ENCODE measurements around the gene ANXA3.

Gene ANXA3

GRCh38 chr4:78656968-78657445 lies 105.4 kb downstream of the ANXA3 start:
- no peaks in the 10 kb centered on the region for H3K36me3 Mint-ChIP-seq (ENCODE audit: insufficient read depth)
- no peaks in the 10 kb centered on the region for H3K9me3 Mint-ChIP-seq
- peak overlapping the region; percentile 9 to 36 for H3K4me3 Mint-ChIP-seq
- no peaks in the 10 kb centered on the region for H3K27me3 Mint-ChIP-seq
- peaks cover 13 to 14% of the 10 kb centered on the region in 2 donors for H3K4me1 Mint-ChIP-seq (ENCODE audit: low read depth in 2 of 2)
- peak overlapping the region; percentile 6 to 9 for H3K27ac Mint-ChIP-seq
- no peak for DNase-seq
- no peak for ATAC-seq (replicated peaks)

- no peak overlapping the region for H3K4me3 Mint-ChIP-seq
- H3K9me3 Mint-ChIP-seq = no peaks in the 10 kb centered on the region
- peaks cover 13 to 14% of the 10 kb centered on the region in 2 donors for H3K4me1 Mint-ChIP-seq (ENCODE audit: low read depth in 2 of 2)
- no peaks in the 10 kb centered on the region for H3K36me3 Mint-ChIP-seq (ENCODE audit: insufficient read depth)
- H3K27ac Mint-ChIP-seq = no peak overlapping the region
- peaks cover 7 to 12% of the 10 kb centered on the region in 2 donors for H3K27me3 Mint-ChIP-seq
- ATAC-seq (replicated peaks) (no peak), DNase-seq (no peak)
These were observed 107.7 kb downstream of the ANXA3 start for GRCh38 chr4:78659264-78659663.

GRCh38 chr4:78659665-78660064 lies 108.1 kb downstream of the ANXA3 start:
- Mint-ChIP-seq H3K36me3 (ENCODE audit: insufficient read depth) (no peaks in the 10 kb centered on the region), H3K27me3 (peaks cover 7 to 12% of the 10 kb centered on the region in 2 donors), H3K9me3 (no peaks in the 10 kb centered on the region), H3K4me1 (ENCODE audit: low read depth in 2 of 2) (peaks cover 13 to 14% of the 10 kb centered on the region in 2 donors), H3K27ac (no peak overlapping the region), H3K4me3 (no peak overlapping the region)
- DNase-seq = no peak
- ATAC-seq (replicated peaks) = no peak
